Activated CD8-positive, alpha-beta T cell treated with anti-CD3 and anti-CD28 coated beads for 36 hours (primary cell): ENCODE measurements around the gene GPA33. TPM values are rescaled to one million over a fixed set of nuclear protein-coding genes. Genes with fewer than 3 reads are reported as not detected.
A peak's percentile ranks its signal among the peaks of the same experiment; 100 is the strongest.

Source experiments
- ATAC-seq: fragments of 200-7000 bp; cut with Tn5 transposase; one replicate; pipeline ENCODE4 v1.10.0; 2021; ENCODE audit warnings: mild to moderate bottlenecking, moderate library complexity
- CTCF ChIA-PET: fragments of 350-600 bp; sonication (Branson Sonifier 250); formaldehyde crosslinking; loops from one replicate; lab custom pipeline; 2021; ENCODE audit warnings: antibody characterized with exemption; lab: Charles Lee
- POLR2A ChIA-PET: fragments of 350-600 bp; sonication (Branson Sonifier 250); formaldehyde crosslinking; loops from one replicate; lab custom pipeline; 2021; ENCODE audit warnings: antibody characterized with exemption; lab: Charles Lee
- DNase-seq: peaks from one replicate; pipeline ENCODE4 v3.0.0-alpha.2; 2020
- H3K27ac Mint-ChIP-seq: one replicate; pipeline ENCODE4 v1.8.0; 2021; ENCODE audit warnings: mild to moderate bottlenecking, mixed read lengths
- H3K27me3 Mint-ChIP-seq: one replicate; pipeline ENCODE4 v1.8.0; 2021; ENCODE audit warnings: mixed read lengths
- H3K36me3 Mint-ChIP-seq: one replicate; pipeline ENCODE4 v1.8.0; 2021; ENCODE audit warnings: low read depth, mixed read lengths
- H3K4me1 Mint-ChIP-seq: one replicate; pipeline ENCODE4 v1.8.0; 2021; ENCODE audit warnings: low read depth, mixed read lengths
- H3K4me3 Mint-ChIP-seq: one replicate; pipeline ENCODE4 v1.8.0; 2021; ENCODE audit warnings: mild to moderate bottlenecking, moderate library complexity, mixed read lengths
- H3K9me3 Mint-ChIP-seq: one replicate; pipeline ENCODE4 v1.8.0; 2021; ENCODE audit warnings: mixed read lengths
- intact Hi-C: fragments of 100-400 bp; cut with micrococcal nuclease; formaldehyde crosslinking; loops from one replicate; pipeline ENCODE4 v1.10.0; 2022
- total RNA-seq, 2 experiments: library from RNA; stranded (reverse); gene quantifications; one replicate each; pipeline ENCODE4 v1.2.3, GENCODE V29; 2021
- TF ChIP-seq, protein P1 (sequence below): fragments of 200-600 bp; IDR thresholded peaks from one replicate; pipeline ENCODE4 v1.8.0; 2022; ENCODE audit warnings: antibody characterized with exemption, mild to moderate bottlenecking

GPA33 gene, protein sequence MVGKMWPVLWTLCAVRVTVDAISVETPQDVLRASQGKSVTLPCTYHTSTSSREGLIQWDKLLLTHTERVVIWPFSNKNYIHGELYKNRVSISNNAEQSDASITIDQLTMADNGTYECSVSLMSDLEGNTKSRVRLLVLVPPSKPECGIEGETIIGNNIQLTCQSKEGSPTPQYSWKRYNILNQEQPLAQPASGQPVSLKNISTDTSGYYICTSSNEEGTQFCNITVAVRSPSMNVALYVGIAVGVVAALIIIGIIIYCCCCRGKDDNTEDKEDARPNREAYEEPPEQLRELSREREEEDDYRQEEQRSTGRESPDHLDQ
- under 1 TPM in 1 of 2 experiments, not detected in 1; 0.25 TPM for total RNA-seq

DNA sequence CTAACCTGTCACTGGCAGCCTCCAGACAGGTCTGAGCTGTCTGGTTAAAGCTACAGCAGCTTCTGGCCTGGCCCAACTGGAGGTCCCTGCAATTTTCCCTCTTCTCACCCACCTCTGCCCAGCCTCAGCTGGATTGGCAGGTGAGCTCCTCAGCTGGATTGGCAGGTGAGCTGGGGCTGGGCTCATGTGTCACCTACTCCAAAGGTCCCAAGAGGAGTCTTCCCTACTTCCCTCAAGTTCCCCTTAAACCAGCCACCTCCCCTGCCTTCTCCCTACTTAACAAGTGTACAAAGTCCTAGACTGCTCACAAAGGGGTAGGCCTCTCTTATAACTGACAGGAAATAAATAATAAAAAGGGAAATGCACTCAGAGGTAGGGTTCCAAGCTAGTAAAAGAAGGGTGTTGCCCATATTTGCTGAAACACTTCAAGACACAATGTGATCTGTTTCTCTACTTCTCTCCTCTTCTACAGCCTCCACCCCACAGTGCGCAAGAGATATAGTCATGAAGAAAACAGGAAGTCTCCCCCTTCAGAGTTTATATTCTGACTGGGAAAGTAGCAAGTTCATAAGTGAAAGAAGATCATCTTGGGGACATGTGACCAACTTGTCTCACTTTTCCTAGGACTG lies at the start of gene GPA33:
GPA33 (minus strand) TSS at position 64 of the 629 bp plus-strand sequence. CDS start 90 bp downstream, outside the sequence.
- intact Hi-C loops, result no loop called here
- ATAC-seq (peak; percentile 79), DNase-seq (peak; percentile 20)
- no peaks in the 10 kb centered on the region for H3K36me3 Mint-ChIP-seq
- H3K4me3 Mint-ChIP-seq, result no peak within 1 kb of the TSS
- POLR2A ChIA-PET, result no interaction called here
- TF ChIP-seq, protein P1, sequence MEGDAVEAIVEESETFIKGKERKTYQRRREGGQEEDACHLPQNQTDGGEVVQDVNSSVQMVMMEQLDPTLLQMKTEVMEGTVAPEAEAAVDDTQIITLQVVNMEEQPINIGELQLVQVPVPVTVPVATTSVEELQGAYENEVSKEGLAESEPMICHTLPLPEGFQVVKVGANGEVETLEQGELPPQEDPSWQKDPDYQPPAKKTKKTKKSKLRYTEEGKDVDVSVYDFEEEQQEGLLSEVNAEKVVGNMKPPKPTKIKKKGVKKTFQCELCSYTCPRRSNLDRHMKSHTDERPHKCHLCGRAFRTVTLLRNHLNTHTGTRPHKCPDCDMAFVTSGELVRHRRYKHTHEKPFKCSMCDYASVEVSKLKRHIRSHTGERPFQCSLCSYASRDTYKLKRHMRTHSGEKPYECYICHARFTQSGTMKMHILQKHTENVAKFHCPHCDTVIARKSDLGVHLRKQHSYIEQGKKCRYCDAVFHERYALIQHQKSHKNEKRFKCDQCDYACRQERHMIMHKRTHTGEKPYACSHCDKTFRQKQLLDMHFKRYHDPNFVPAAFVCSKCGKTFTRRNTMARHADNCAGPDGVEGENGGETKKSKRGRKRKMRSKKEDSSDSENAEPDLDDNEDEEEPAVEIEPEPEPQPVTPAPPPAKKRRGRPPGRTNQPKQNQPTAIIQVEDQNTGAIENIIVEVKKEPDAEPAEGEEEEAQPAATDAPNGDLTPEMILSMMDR, result no peak
- H3K4me1 Mint-ChIP-seq, result peaks cover 32% of the 10 kb centered on the region
- no peaks in the 10 kb centered on the region for H3K27me3 Mint-ChIP-seq
- no peaks in the 10 kb centered on the region for H3K9me3 Mint-ChIP-seq
- H3K27ac Mint-ChIP-seq, result peak within 1 kb of the TSS; percentile 87
- CTCF ChIA-PET, result interaction anchor here (1.2 to 3.5 kb wide), 3 partner anchors 31 to 129 kb away, joined by 3 to 21 read pairs (median 9); no protein-coding TSS in a partner anchor

DNA sequence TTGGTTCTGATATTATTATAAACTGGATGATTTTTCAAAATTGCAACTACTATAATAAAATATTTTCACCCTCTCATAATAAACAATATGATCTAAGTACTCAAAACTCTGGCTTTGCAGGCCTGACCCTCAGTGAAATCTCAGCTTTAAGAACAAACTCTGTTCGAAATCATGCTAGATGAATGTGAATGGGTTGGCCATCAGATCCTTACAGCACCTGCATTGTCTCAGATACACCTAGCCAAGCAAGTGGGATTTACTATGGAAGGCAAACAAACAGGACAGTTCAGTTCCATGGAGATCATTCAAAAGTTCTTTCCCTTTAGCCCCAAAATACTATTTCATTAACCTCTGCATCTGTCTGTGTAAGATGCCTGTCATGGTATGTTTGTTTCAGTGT lies 48.5 kb upstream of the GPA33 start:
- H3K9me3 Mint-ChIP-seq, result peaks cover 4% of the 10 kb centered on the region
- ATAC-seq (no peak), DNase-seq (no peak)
- no peak overlapping the region for H3K4me3 Mint-ChIP-seq
- no peaks in the 10 kb centered on the region for H3K27me3 Mint-ChIP-seq
- intact Hi-C loops, result no loop called here
- H3K4me1 Mint-ChIP-seq, result no peaks in the 10 kb centered on the region
- CTCF ChIA-PET, result interaction anchor here (1.2 kb wide), 1 partner anchor 10 kb away, joined by 3 read pairs; no protein-coding TSS in a partner anchor
- H3K27ac Mint-ChIP-seq, result no peak overlapping the region
- TF ChIP-seq, protein P1, result no peak
- H3K36me3 Mint-ChIP-seq, result no peaks in the 10 kb centered on the region
- POLR2A ChIA-PET, result no interaction called here

DNA sequence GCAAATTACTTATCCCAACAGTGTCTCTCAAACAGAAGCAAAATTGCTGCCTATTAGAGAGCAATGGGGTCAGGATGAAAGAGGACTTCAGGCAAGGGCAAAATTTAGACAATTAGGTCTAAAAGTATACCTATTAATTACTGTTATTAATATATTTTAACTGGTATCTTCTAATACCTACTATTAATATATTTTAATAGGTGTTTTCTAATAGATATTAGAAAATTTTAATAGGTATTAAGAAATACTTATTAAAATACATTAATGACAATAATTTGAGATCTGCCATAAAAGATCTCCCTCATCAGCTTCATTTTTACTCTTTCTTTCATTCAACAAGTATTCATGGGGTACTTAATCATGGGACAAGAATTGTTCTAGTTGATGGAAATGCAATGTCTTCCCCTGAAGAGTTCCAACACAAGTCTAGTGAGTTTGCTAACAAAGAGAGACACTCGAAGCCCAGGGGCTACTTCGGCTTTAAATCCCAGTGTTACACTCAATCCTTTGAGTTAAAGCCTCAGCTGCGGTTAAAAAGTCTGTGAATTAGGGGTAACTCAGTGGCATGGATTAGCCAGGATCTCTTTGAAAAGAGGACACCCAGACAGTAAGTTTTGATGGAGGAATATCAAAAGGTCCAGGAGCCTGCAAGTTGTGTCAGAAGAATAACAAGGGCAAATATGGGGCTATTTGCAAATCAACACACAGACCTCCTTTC lies 47.8 kb upstream of the GPA33 start:
- Mint-ChIP-seq H3K4me1 (no peaks in the 10 kb centered on the region), H3K36me3 (no peaks in the 10 kb centered on the region), H3K9me3 (peaks cover 1% of the 10 kb centered on the region), H3K4me3 (no peak overlapping the region), H3K27me3 (no peaks in the 10 kb centered on the region), H3K27ac (no peak overlapping the region)
- CTCF ChIA-PET, result interaction anchor here (0.7 kb wide), 1 partner anchor 13 kb away, joined by 3 read pairs; no protein-coding TSS in a partner anchor
- TF ChIP-seq, protein P1, result no peak
- ATAC-seq (no peak), DNase-seq (no peak)
- POLR2A ChIA-PET, result no interaction called here
- intact Hi-C loops, result no loop called here

DNA sequence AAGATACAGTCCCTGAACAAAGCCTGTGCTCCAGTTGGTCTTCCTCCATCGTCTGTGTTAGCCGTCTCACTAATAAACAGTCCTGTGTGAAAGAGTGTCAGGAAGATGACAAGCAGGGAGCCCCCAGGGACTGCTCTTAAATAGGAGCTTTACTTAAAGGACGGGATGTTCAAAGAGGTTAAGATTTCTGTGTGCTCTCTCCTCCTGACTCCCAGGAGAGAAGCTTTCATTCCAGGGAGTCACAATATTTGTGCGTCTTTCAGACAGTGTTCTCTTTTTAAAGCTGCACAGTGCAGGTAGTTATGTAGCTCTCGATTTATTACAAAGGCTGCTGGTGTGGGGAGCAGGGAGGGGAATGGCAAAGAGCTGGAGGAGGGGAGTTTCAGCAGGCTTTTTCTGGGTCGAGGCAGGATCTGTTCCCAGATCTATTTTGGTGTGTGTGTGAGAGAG lies 47.2 kb upstream of the GPA33 start:
- Mint-ChIP-seq H3K4me3 (no peak overlapping the region), H3K27me3 (no peaks in the 10 kb centered on the region), H3K36me3 (no peaks in the 10 kb centered on the region), H3K9me3 (peaks cover under 1% of the 10 kb centered on the region), H3K27ac (no peak overlapping the region), H3K4me1 (no peaks in the 10 kb centered on the region)
- ATAC-seq (no peak), DNase-seq (no peak)
- intact Hi-C loops, result no loop called here
- ChIA-PET POLR2A (no interaction called here), CTCF (interaction anchor here (0.7 to 1.8 kb wide), 3 partner anchors 13 to 82 kb away, joined by 3 to 7 read pairs (median 4); no protein-coding TSS in a partner anchor)
- TF ChIP-seq, protein P1, result no peak
